ENCODE results near the gene PRR23E. TPM values are rescaled to one million over a fixed set of nuclear protein-coding genes. Genes with fewer than 3 reads are reported as not detected.

The PRR23E gene
- total and polyA plus RNA-seq, 2 experiments from 2014 or later: not detected

DNA sequence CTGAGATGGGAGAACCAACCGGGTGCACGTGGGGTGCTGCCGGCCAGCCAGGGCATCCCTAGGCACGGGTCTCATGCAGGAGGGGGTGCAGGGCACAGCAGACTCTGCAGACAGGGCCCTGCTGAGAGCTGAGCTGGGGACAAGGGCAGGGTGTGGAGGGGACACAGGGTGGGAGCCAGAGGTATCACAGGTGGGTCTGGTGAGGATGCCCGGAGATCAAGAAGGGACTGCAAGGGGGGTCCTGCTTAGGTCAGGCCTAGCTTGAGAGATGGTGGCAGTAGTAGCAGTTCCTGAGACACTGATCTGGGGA, 39.5 kb upstream of the PRR23E start:
- Histone ChIP-seq H3K79me2 (replicated peaks; ENCODE audit: insufficient read depth) (no peaks in the 10 kb centered on the region), H2AFZ (no peak overlapping the region), H3K4me1 (ENCODE audit: insufficient read depth) (no peaks in the 10 kb centered on the region), H3K36me3 (ENCODE audit: insufficient read depth) (no peaks in the 10 kb centered on the region), H3K4me2 (no peak overlapping the region), H3K4me3 (no peak overlapping the region), H3K27ac (ENCODE audit: low read depth) (no peak overlapping the region), H3F3A (replicated peaks; ENCODE audit: low read depth) (no peaks in the 10 kb centered on the region), H3K9me2 (ENCODE audit: insufficient read depth) (no peaks in the 10 kb centered on the region; the same call in 1 of the 2 replicates), H3K27me3 (ENCODE audit: insufficient read depth) (no peaks in the 10 kb centered on the region), H4K20me1 (replicated peaks; ENCODE audit: insufficient read depth) (no peaks in the 10 kb centered on the region; the same call in 1 of the 2 replicates)
- TF ChIP-seq ETS1 (IDR thresholded peaks at IDR 0.05) (no peak), JUNB (IDR thresholded peaks at IDR 0.05; ENCODE audit: unreplicated experiment) (no peak), ZNF331 (CRISPR knock-in tag; IDR thresholded peaks at IDR 0.05; ENCODE audit: low read depth) (no peak), POLR2AphosphoS5 (IDR thresholded peaks at IDR 0.05; ENCODE audit: low read depth) (no peak), STAT1 (IDR thresholded peaks at IDR 0.05; ENCODE audit: unreplicated experiment) (no peak), EZH2 (IDR thresholded peaks at IDR 0.05; ENCODE audit: low read depth, unreplicated experiment) (no peak)
- TF ChIP-seq, protein P1, sequence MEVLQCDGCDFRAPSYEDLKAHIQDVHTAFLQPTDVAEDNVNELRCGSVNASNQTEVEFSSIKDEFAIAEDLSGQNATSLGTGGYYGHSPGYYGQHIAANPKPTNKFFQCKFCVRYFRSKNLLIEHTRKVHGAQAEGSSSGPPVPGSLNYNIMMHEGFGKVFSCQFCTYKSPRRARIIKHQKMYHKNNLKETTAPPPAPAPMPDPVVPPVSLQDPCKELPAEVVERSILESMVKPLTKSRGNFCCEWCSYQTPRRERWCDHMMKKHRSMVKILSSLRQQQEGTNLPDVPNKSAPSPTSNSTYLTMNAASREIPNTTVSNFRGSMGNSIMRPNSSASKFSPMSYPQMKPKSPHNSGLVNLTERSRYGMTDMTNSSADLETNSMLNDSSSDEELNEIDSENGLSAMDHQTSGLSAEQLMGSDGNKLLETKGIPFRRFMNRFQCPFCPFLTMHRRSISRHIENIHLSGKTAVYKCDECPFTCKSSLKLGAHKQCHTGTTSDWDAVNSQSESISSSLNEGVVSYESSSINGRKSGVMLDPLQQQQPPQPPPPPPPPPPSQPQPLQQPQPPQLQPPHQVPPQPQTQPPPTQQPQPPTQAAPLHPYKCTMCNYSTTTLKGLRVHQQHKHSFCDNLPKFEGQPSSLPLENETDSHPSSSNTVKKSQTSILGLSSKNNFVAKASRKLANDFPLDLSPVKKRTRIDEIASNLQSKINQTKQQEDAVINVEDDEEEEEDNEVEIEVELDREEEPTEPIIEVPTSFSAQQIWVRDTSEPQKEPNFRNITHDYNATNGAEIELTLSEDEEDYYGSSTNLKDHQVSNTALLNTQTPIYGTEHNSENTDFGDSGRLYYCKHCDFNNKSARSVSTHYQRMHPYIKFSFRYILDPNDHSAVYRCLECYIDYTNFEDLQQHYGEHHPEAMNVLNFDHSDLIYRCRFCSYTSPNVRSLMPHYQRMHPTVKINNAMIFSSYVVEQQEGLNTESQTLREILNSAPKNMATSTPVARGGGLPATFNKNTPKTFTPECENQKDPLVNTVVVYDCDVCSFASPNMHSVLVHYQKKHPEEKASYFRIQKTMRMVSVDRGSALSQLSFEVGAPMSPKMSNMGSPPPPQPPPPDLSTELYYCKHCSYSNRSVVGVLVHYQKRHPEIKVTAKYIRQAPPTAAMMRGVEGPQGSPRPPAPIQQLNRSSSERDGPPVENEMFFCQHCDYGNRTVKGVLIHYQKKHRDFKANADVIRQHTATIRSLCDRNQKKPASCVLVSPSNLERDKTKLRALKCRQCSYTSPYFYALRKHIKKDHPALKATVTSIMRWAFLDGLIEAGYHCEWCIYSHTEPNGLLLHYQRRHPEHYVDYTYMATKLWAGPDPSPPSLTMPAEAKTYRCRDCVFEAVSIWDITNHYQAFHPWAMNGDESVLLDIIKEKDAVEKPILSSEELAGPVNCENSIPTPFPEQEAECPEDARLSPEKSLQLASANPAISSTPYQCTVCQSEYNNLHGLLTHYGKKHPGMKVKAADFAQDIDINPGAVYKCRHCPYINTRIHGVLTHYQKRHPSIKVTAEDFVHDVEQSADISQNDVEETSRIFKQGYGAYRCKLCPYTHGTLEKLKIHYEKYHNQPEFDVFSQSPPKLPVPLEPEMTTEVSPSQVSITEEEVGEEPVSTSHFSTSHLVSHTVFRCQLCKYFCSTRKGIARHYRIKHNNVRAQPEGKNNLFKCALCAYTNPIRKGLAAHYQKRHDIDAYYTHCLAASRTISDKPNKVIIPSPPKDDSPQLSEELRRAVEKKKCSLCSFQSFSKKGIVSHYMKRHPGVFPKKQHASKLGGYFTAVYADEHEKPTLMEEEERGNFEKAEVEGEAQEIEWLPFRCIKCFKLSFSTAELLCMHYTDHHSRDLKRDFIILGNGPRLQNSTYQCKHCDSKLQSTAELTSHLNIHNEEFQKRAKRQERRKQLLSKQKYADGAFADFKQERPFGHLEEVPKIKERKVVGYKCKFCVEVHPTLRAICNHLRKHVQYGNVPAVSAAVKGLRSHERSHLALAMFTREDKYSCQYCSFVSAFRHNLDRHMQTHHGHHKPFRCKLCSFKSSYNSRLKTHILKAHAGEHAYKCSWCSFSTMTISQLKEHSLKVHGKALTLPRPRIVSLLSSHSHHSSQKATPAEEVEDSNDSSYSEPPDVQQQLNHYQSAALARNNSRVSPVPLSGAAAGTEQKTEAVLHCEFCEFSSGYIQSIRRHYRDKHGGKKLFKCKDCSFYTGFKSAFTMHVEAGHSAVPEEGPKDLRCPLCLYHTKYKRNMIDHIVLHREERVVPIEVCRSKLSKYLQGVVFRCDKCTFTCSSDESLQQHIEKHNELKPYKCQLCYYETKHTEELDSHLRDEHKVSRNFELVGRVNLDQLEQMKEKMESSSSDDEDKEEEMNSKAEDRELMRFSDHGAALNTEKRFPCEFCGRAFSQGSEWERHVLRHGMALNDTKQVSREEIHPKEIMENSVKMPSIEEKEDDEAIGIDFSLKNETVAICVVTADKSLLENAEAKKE (CRISPR knock-in tag; IDR thresholded peaks at IDR 0.05): no peak
- H3K9me3 Mint-ChIP-seq: no peaks in the 10 kb centered on the region
- peaks cover 6% of the 10 kb centered on the region for H3K4me1 Mint-ChIP-seq
- H3K4me3 Mint-ChIP-seq: no peak overlapping the region
- H3K27ac Mint-ChIP-seq: no peak overlapping the region
- H3K27me3 Mint-ChIP-seq (ENCODE audit: insufficient read depth, low read depth, poor library complexity): peaks cover 3% of the 10 kb centered on the region
- H3K36me3 Mint-ChIP-seq (ENCODE audit: low read depth): no peaks in the 10 kb centered on the region
- ATAC-seq: no peak
- DNase-seq (ENCODE audit: low spot score): no peak

Measured in GM23338 (cell line).